GM12891 (cell line): ENCODE data around the gene ABHD17A.

ENCODE experiments used
- DNase-seq: peaks from one replicate; pipeline ENCODE4 v3.0.0; 2011; ENCODE audit warnings: low spot score; ENCODE audit not compliant: insufficient read length
- FAIRE-seq: peaks from 2 replicates; lab custom pipeline; 2011; peaks lifted over from hg19 to GRCh38; lab: Jason Lieb, UNC
- PAX5 ChIP-seq: IDR thresholded peaks from 2 replicates; pipeline ENCODE4 v1.6.1; 2011; ENCODE audit warnings: low read length, moderate library complexity, mild to moderate bottlenecking; ENCODE audit not compliant: insufficient read depth, severe bottlenecking
- POLR2A ChIP-seq: IDR thresholded peaks from 2 replicates; pipeline ENCODE4 v1.6.1; 2011; ENCODE audit warnings: low read depth, low read length, control low read depth
- POLR2AphosphoS5 ChIP-seq: IDR thresholded peaks from 2 replicates; pipeline ENCODE4 v1.6.1; 2011; ENCODE audit warnings: low read depth, low read length, control low read depth
- POU2F2 ChIP-seq: IDR thresholded peaks from 2 replicates; pipeline ENCODE4 v1.6.1; 2011; ENCODE audit warnings: low read depth, mild to moderate bottlenecking, control low read depth, low read length, moderate library complexity
- SPI1 ChIP-seq: IDR thresholded peaks from 2 replicates; pipeline ENCODE4 v1.6.1; 2011; ENCODE audit warnings: low read depth, low read length, control low read depth
- TAF1 ChIP-seq: IDR thresholded peaks from 2 replicates; pipeline ENCODE4 v1.6.1; 2011; ENCODE audit warnings: low read depth, low read length, control low read depth

Gene ABHD17A

DNA sequence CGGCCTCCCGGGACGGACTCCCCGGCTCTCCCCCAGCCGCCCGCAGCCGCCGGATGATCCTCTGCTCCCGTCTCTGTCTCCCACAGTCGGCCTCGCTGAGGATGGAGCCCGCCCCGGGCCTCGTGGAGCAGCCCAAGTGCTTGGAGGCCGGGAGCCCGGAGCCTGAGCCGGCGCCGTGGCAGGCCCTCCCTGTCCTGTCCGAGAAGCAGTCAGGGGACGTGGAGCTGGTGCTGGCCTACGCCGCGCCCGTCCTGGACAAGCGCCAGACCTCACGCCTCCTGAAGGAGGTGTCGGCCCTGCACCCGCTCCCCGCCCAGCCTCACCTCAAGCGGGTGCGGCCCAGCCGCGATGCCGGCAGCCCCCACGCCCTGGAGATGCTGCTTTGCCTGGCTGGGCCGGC is 26.7 kb upstream of the ABHD17A start:
- FAIRE-seq: no peak
- TF ChIP-seq PAX5: no peak
- TF ChIP-seq POLR2AphosphoS5: no peak
- TF ChIP-seq SPI1: no peak
- no peak for TF ChIP-seq POU2F2
- TF ChIP-seq POLR2A: no peak
- no peak for TF ChIP-seq TAF1
- no peak for DNase-seq

DNA sequence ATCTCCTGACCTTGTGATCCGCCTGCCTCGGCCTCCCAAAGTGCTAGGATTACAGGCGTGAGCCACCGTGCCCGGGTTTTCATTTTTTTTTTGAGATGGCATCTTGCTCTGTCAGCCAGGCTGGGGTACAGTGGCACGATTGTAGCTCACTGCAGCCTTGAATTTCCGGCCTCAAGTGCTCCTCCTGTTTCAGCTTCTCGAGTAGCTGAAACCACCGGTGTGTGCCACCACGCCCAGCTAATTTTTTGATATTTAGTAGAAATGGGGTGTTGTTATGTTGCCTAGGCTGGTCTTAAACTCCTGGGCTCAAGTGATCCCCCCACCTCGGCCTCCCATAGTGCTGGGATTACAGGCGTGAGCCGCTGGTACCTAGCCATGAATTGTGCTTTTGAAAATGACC is 25.8 kb upstream of the ABHD17A start:
- no peak for DNase-seq
- TF ChIP-seq PAX5 (no peak), POU2F2 (no peak), TAF1 (no peak), POLR2A (no peak), POLR2AphosphoS5 (no peak), SPI1 (no peak)
- no peak for FAIRE-seq

DNA sequence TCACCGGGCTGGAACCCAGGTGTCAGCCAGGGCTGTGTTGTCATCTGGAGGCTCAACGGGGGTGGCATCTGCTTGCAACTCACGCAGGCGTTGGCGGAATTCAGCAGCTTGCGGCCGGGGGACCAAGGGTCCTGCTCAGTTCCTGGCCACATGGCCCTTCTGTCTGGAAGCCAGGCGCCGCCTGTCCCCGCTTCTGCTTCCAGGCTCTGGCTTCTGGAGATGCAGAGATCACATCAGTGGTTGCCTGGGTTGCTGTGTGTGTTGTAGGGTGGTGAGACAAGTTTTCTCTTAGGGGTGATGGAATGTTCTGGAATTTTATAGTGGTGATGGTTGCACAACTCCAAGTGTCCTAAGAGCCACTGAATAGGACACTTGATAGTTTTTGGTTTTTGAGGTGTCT is 24.9 kb upstream of the ABHD17A start:
- DNase-seq (no peak), FAIRE-seq (no peak)

DNA sequence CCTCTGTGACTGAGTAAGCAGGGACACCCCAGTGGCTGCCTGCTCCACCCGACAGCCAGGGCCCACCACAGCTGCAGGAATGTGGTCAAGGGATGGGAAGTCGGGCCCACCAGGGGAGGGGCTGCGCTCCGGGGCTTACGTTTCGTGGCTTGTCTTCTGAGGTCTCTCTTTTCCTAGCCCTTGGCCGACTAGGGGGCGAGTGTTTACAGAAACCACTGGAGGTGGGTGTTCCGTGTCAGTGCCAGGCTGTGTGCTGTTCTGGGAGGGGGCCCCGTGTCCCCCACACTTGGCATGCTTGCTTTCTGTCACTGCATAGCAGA is 24.4 kb upstream of the ABHD17A start:
- FAIRE-seq: no peak
- DNase-seq: no peak

More for the DNA sequence above, 24.9 kb upstream of the ABHD17A start:
- no peak for TF ChIP-seq SPI1
- no peak for TF ChIP-seq POLR2A
- TF ChIP-seq PAX5: no peak
- TF ChIP-seq TAF1: no peak
- TF ChIP-seq POU2F2: no peak
- TF ChIP-seq POLR2AphosphoS5: no peak

DNA sequence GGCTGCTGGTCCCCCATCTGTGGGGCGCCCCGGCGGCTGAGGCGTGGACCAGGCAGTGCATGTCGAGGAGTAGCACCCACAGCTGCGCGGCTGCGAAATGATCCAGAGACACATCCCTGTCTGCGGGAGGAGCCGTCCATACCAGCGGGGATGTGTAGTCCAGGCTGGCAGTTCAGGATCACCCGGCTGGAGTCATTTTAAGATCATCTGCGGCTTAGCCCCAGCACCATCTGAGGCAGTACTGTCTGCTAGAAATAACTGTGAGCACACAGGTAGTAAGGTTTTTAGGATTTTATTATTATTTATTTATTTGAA is 23.0 kb upstream of the ABHD17A start:
- FAIRE-seq (no peak), DNase-seq (no peak)
- no peak for TF ChIP-seq TAF1
- no peak for TF ChIP-seq PAX5
- TF ChIP-seq POLR2AphosphoS5: no peak
- no peak for TF ChIP-seq SPI1
- TF ChIP-seq POU2F2: no peak

More for the DNA sequence above, 24.4 kb upstream of the ABHD17A start:
- TF ChIP-seq POLR2AphosphoS5: no peak
- no peak for TF ChIP-seq POU2F2
- no peak for TF ChIP-seq PAX5
- TF ChIP-seq TAF1: no peak
- no peak for TF ChIP-seq POLR2A
- no peak for TF ChIP-seq SPI1

DNA sequence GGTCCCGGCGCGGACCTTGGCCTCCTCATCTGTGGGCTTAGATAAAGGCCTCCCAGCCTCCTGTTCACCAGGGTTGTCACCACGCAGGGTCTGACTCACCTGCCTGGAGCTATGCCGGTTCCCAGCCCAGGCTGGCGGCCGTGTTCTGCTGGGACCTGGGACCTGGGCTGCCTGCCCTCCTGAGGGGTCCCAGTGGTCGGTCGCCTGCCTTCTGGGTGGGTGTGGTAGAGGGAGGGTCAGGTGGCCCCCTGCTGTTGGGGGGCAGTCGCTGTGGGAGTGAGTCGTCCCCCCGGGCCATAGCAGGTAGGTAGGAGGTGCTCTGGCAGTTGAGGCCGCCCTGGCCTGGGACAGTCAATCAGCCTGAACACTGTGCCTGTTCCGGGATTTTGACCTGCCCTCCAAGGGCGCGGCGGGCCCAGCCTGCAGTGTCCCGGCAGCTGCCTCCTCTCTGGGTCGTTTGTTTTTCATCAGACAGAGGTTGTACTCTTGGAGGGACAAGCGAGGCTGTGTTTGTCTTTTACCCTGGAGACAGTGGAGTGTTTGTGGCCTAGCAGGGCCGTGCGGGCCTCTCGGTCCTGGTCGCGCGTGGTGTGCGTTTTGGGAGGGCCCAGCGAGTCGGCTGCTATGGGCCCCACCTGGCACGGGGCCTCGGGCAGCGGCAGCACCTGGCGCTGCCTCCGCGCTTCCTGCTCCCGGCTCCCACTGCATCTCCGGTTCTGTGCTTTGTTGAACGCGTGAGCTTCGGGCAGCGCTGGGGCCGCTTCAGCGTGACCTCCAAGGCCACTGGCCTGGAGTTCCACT is 22.5 kb upstream of the ABHD17A start:
- no peak for DNase-seq
- no peak for FAIRE-seq
- TF ChIP-seq POLR2AphosphoS5: no peak
- TF ChIP-seq SPI1: no peak
- no peak for TF ChIP-seq TAF1
- TF ChIP-seq POU2F2: no peak

DNA sequence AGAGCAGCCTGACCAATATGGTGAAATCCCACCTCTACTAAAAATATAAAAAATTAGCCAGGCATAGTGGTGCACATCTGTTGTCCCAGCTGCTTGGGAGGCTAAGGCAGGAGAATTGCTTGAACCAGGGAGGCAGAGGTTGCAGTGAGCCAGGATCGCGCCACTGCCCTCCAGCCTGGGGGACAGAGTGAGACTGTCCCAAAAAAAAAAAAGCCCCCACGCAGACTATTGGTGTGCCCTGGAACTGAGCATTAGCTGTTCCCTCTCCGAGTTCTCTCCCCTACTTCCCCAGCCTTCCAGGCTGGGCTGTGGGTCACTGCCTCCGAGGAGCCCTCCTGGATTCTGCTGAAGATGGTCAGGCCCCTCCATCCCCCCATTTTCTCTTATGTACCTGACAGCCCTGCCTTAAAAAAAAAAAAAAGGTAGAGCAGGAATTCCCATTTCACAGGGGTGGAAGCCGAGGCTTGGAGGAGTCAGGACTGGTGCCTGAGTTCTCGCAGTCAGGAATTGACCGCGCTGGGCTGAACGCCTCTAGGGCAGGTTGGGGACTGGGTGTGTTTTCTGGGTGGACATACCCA is 21.8 kb upstream of the ABHD17A start:
- TF ChIP-seq POLR2A (no peak), POU2F2 (no peak), TAF1 (no peak), SPI1 (no peak)
- DNase-seq (no peak), FAIRE-seq (no peak)

DNA sequence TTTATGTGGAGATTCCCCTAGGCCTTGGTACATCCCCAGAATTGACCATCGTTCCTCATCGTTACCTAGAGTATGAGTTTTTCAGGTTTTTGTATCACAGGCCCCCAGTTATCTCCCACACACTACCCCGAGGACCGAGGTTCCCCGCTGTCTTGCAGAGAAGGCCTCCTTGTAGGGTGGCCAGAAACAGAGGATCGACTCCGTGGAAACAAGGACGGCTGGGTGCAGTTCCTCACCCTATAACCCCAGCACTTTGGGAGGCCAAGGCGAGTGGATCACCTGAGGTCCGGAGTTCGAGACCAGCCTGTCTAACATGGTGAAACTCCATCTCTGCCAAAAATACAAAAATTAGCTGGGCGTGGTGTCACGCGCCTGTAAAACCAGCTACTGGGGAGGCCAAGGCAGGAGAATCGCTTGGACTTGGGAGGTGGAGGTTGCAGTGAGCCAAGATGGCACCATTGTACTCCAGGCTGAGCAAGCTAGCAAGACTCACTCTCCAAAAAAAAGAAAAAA is 20.6 kb upstream of the ABHD17A start:
- DNase-seq: no peak
- TF ChIP-seq POU2F2: no peak
- no peak for TF ChIP-seq TAF1
- TF ChIP-seq SPI1: no peak
- TF ChIP-seq PAX5: no peak
- TF ChIP-seq POLR2A: no peak
- no peak for TF ChIP-seq POLR2AphosphoS5
- FAIRE-seq: peak; percentile 28

DNA sequence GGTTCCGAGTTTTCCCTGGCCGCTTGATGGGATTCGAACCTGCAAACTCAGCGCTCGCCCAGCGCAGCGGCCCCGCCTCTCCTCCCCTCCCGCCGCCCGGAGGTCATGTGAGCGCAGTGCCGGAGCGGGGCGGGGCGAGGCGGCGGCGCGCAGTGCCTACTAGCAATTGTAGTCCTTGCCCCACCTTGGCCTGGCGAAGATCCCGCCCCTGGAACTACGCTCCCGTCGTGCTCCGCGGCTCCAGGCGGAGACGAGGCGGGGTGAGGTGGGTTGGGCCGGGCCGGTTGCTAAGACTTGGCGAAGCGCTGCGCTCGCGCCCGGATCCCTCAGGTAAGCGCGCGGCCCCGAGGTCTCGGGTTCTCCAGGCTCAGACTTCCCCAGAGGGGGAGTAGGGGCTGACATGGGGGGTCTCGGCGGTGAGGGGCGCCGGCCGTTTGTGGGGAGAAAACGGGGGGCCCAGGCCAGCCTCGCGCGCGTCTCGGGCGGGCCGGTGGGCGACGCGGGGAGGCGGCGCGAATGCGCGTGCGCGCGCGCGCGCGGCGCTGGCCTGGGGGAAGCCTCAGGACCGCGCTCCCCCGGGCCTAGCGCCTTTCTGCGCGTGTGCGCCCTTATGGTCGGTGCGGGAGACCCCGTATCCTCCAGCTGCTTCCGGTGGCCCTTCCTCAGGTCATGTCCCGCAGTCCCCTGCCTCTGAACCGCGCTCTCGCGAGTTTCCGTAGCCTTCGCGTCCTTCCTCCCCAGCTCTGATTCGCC is 20.0 kb upstream of the ABHD17A start, which contains the start of the genes ADAT3 and SCAMP4:
Gene ADAT3 (plus strand): TSS at position 290 of the 753 bp plus-strand sequence. CDS start 6,649 bp downstream, outside the sequence.
Gene SCAMP4 (plus strand): TSS at position 290 of the 753 bp plus-strand sequence. CDS start 9,621 bp downstream, outside the sequence.
- DNase-seq: peak; percentile 92
- FAIRE-seq: peak; percentile 100
- no peak for TF ChIP-seq PAX5
- no peak for TF ChIP-seq POU2F2
- peak; percentile 56 for TF ChIP-seq POLR2AphosphoS5
- peak; percentile 28; the same call in 1 of the 2 replicates for TF ChIP-seq POLR2A
- TF ChIP-seq TAF1: no peak
